Esophagus muscularis mucosa (tissue), 4 donors: ENCODE results near the gene ZNF362. TPM values are rescaled to one million over a fixed set of nuclear protein-coding genes. Genes with fewer than 3 reads are reported as not detected.
A peak's percentile ranks its signal among the peaks of the same experiment; 100 is the strongest.
"Not testable (repeated sequence)": the region's sequence is repeated elsewhere in the genome, so short reads cannot be mapped to it uniquely, and the experiment has no call there.

Experiments used
- DNase-seq: peaks from one replicate; pipeline ENCODE4 v3.0.0-alpha.2; 2017; ENCODE audit errors: extremely low spot score
- H3K27ac ChIP-seq, 4 donors: fragments of 200-600 bp; sonication (generic); replicated peaks in 1 of 4; 1 replicate in 3 of 4; 2 replicates in 1 of 4; pipeline ENCODE4 v1.5.1; 2016 to 2019; ENCODE audit warnings: mild to moderate bottlenecking in 1 of 4
- H3K27me3 ChIP-seq, 4 donors: fragments of 200-600 bp; sonication (generic); one replicate each; pipeline versions ENCODE4 v1.5.1 to v1.6.0; 2016 to 2019
- H3K36me3 ChIP-seq, 4 donors: fragments of 200-600 bp; sonication (generic); one replicate each; pipeline ENCODE4 v1.5.1; 2016 to 2019
- H3K4me1 ChIP-seq, 4 donors: fragments of 200-600 bp; sonication (generic); one replicate each; pipeline ENCODE4 v1.5.1; 2016 to 2019
- H3K4me3 ChIP-seq, 4 donors: fragments of 200-600 bp; sonication (generic); 1 replicate in 2 of 4; 2 replicates in 2 of 4; pipeline ENCODE4 v1.5.1; 2016 to 2019; ENCODE audit warnings: mild to moderate bottlenecking in 4 of 4, moderate library complexity in 1 of 4
- H3K9me3 ChIP-seq, 4 donors: fragments of 200-600 bp; sonication (generic); 1 replicate in 3 of 4; 2 replicates in 1 of 4; pipeline ENCODE4 v1.5.1; 2016 to 2019
- CTCF ChIP-seq, 3 experiments: fragments of 200-600 bp in 2 of 3; fragments of 450-650 bp in 1 of 3; sonication (generic) in 2 of 3; IDR thresholded peaks; one replicate each; pipeline ENCODE4 v1.5.1; 2017 to 2019; ENCODE audit warnings: antibody characterized with exemption in 3 of 3, mild to moderate bottlenecking in 2 of 3, moderate library complexity in 1 of 3
- EP300 ChIP-seq: sonication (generic); formaldehyde crosslinking; IDR thresholded peaks from one replicate; pipeline ENCODE4 v1.6.1; 2017; ENCODE audit warnings: antibody characterized with exemption
- POLR2A ChIP-seq: fragments of 450-650 bp; IDR thresholded peaks from one replicate; pipeline ENCODE4 v1.6.1; 2017; ENCODE audit warnings: antibody characterized with exemption, moderate library complexity, mild to moderate bottlenecking, low read depth
- POLR2AphosphoS5 ChIP-seq, 2 donors: sonication (generic); formaldehyde crosslinking; IDR thresholded peaks; one replicate each; pipeline ENCODE4 v1.6.1; 2017; ENCODE audit warnings: antibody characterized with exemption in 2 of 2
- WGBS: methylation state at CpG from one replicate; pipeline ENCODE4 v1.1.5; 2018; 5-methylcytosine and 5-hydroxymethylcytosine counted together
- intact Hi-C: fragments of 100-400 bp; cut with DNase I; formaldehyde crosslinking; loops from one replicate; pipeline ENCODE4 v1.15.1; 2023
- total RNA-seq, 4 donors: library from RNA; depleted of rRNA; stranded (reverse); fragments of >200 nt; gene quantifications; one replicate each; pipeline versions ENCODE4 v1.1.0 to v1.2.1, GENCODE V29; 2016

ZNF362 gene
- total RNA-seq, 4 donors from 2014 or later = 17.2 to 35.3 (median 25.1) TPM

DNA sequence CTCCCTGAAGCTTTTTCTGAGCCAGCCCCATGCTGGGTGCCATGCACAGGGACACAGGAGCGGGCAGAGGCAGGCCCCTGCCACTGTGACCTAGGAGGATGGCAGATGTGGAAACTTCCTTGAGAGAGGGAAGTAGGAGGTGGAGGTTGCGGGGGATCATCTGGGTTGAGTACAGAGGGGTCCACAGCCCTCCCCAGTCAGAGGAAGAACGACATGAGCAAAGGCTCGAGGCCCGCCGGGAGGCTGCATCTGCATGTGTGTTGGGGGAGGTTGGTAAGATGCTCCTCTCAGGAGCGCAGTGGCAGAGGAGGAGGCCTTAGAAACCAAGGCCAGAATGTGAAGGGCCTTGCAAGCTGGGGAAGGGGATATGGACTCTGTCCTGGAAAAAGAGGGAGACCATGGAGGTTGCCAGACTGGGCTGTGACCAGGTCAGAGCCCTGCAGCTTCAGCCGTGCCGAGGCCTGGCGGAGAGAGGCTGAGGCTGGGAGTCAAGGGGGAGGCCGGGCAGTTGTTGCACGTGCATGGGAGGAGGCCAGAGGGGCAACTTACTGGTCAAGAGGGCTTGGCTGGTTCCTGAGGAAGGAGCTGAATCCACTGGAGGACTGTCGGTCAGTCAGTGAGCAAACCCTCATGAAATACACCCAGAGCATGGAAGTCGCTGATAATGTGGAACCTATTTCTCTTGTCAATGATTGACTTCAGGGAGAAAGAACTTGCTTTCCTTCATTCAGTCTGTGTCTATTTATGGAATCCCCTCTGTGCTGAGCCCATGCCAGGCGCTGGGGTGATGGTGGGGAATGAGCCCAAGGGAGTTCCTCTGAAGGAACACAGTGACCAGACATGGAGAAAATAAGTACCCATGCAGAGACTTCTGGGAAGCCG, 32.9 kb downstream of the ZNF362 start:
- Histone ChIP-seq H3K36me3 (peaks cover 0 to 37% (median 20%) of the 10 kb centered on the region in 4 donors), H3K27ac (peak overlapping the region in 1 of 4 donors; percentile 22), H3K9me3 (no peaks in the 10 kb centered on the region), H3K4me1 (peaks cover 19 to 35% (median 25%) of the 10 kb centered on the region in 4 donors), H3K27me3 (no peaks in the 10 kb centered on the region), H3K4me3 (no peak overlapping the region)
- TF ChIP-seq POLR2AphosphoS5 (IDR thresholded peaks at IDR 0.05) (no peak), CTCF (IDR thresholded peaks at IDR 0.05) (no peak), EP300 (no peak), POLR2A (no peak)
- 93% methylated on average over 16 of the region's 16 CpGs for WGBS
- no peak for DNase-seq
- intact Hi-C loops = no loop called here

GRCh38 chr1:33289858-33290154, 33.5 kb downstream of the ZNF362 start:
- Histone ChIP-seq H3K4me1 (peaks cover 19 to 37% (median 27%) of the 10 kb centered on the region in 4 donors), H3K4me3 (no peak overlapping the region), H3K27ac (no peak overlapping the region), H3K9me3 (no peaks in the 10 kb centered on the region), H3K36me3 (peaks cover 0 to 37% (median 21%) of the 10 kb centered on the region in 4 donors), H3K27me3 (no peaks in the 10 kb centered on the region)
- WGBS = 93% methylated on average over 3 of the region's 3 CpGs
- TF ChIP-seq CTCF (IDR thresholded peaks at IDR 0.05) (no peak), POLR2AphosphoS5 (IDR thresholded peaks at IDR 0.05) (no peak), EP300 (no peak), POLR2A (no peak)
- no peak for DNase-seq
- intact Hi-C loops = loop anchor here (10.0 kb wide), 1 partner anchor 155 kb away; no protein-coding TSS in a partner anchor

DNA sequence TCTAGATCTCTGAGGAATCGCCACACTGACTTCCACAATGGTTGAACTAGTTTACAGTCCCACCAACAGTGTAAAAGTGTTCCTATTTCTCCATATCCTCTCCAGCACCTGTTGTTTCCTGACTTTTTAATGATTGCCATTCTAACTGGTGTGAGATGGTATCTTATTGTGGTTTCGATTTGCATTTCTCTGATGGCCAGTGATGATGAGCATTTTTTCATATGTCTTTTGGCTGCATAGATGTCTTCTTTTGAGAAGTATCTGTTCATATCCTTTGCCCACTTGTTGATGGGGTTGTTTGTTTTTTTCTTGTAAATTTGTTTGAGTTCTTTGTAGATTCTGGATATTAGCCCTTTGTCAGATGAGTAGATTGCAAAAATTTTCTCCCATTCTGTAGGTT, 34.3 kb downstream of the ZNF362 start:
- DNase-seq, H3K27ac ChIP-seq, H3K9me3 ChIP-seq, H3K27me3 ChIP-seq, H3K4me3 ChIP-seq: not testable (repeated sequence)
- peaks cover 0 to 35% (median 27%) of the 10 kb centered on the region in 4 donors for H3K36me3 ChIP-seq
- intact Hi-C loops = loop anchor here (10.0 kb wide), 1 partner anchor 156 kb away; no protein-coding TSS in a partner anchor
- 100% methylated on average over 1 of the region's 2 CpGs for WGBS
- peaks cover 24 to 44% (median 35%) of the 10 kb centered on the region in 4 donors for H3K4me1 ChIP-seq

- H3K9me3 ChIP-seq = no peaks in the 10 kb centered on the region
- DNase-seq = no peak
- 52% methylated on average over 11 of the region's 13 CpGs for WGBS
- H3K36me3 ChIP-seq = peaks cover 0 to 48% (median 37%) of the 10 kb centered on the region in 4 donors
- TF ChIP-seq POLR2AphosphoS5 (IDR thresholded peaks at IDR 0.05) = no peak
- no peak for TF ChIP-seq POLR2A
- TF ChIP-seq CTCF (IDR thresholded peaks at IDR 0.05) = no peak
- no peak for TF ChIP-seq EP300
- peak overlapping the region in 3 of 4 donors; percentile 15 to 75 (median 40) for H3K27ac ChIP-seq
- H3K27me3 ChIP-seq = no peaks in the 10 kb centered on the region
- H3K4me3 ChIP-seq = no peak overlapping the region
- intact Hi-C loops = loop anchor here (10.0 kb wide), 1 partner anchor 158 kb away; no protein-coding TSS in a partner anchor
- H3K4me1 ChIP-seq = peaks cover 15 to 41% (median 31%) of the 10 kb centered on the region in 4 donors
Observed at GRCh38 chr1:33292726-33293340, 36.5 kb downstream of the ZNF362 start.
